ENCODE results near the gene ABI3BP. TPM values are rescaled to one million over a fixed set of nuclear protein-coding genes. Genes with fewer than 3 reads are reported as not detected.
"Not testable (repeated sequence)": the region's sequence is repeated elsewhere in the genome, so short reads cannot be mapped to it uniquely, and the experiment has no call there.

The ABI3BP gene, protein sequence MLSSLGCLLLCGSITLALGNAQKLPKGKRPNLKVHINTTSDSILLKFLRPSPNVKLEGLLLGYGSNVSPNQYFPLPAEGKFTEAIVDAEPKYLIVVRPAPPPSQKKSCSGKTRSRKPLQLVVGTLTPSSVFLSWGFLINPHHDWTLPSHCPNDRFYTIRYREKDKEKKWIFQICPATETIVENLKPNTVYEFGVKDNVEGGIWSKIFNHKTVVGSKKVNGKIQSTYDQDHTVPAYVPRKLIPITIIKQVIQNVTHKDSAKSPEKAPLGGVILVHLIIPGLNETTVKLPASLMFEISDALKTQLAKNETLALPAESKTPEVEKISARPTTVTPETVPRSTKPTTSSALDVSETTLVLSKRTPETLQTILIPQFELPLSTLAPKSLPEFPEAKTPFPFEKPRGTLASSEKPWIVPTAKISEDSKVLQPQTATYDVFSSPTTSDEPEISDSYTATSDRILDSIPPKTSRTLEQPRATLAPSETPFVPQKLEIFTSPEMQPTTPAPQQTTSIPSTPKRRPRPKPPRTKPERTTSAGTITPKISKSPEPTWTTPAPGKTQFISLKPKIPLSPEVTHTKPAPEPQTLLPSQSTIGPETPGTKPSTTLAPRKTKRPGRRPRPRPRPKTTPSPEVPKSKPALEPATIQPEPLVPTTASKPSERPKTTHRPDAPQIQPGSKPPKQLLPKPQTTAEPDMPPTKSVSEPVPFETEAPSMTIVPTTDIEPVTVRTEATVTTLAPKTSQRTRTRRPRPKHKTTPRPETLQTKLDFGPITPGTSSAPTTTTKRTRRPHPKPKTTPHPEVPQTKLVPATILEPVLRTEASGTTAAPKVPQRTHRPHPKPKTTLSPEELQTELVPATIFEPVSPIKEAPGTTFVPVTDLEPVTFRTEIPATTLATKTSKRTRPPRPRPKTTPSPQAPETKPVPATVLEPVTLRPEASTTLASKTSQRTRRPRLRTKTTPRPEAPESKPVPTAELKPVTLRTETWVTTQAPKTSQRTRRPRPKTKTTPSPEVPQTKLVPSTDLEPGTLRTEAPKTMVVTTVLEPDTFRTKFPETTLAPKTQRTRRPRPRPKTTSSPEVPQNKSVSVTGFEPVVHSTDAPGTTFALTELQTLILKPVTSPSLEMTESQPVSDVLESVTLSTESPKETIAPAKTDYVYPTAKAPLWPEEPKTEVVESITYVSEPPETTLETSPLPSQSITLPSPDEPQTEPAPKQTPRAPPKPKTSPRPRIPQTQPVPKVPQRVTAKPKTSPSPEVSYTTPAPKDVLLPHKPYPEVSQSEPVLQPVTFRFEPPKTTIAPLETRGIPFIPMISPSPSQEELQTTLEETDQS (N-terminal part only)
- total RNA-seq, result 28.8 TPM
- long read RNA-seq, partial matches to known transcripts, result 0 of 6 reads
- long read RNA-seq, other reads (novel, unspliced or antisense), result 5 of 6 reads

GRCh38 chr3:100993309-100993708, at the start of gene ABI3BP:
TSS of gene ABI3BP (minus strand) at chr3:100993421. CDS start at chr3:100993384, 37 bp downstream.
- DNase-seq, result peak; percentile 82
- intact Hi-C loops (cut with DNase I), result no loop called here
- peak; percentile 95 for ATAC-seq (ENCODE audit: poor library complexity)

DNA sequence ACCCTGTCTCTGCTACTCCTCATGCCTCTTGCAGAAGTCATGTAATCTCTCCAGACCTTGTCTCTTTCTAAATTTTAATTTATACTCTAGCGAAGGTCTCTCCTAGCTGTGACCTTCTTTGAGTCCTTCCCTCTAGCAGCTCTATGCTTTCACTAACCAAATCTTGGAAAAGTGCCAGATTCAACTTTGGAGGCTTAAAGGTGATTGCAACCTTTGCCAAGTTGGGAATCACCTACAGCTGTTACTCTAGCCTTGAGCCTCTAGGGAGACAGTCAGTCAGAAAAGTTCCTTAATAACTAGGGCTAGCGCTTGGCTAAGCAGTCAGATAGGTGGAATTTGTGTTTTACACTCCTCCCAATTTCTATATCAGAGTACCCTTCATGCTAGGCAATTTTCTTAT, 46.1 kb upstream of the ABI3BP start:
- ATAC-seq (ENCODE audit: poor library complexity) (peak; percentile 59), DNase-seq (no peak)
- intact Hi-C loops (cut with DNase I), result no loop called here

- intact Hi-C loops (cut with DNase I), result no loop called here
- no peak for DNase-seq
- peak; percentile 49 for ATAC-seq (ENCODE audit: poor library complexity)
These were observed 45.7 kb upstream of the ABI3BP start for GRCh38 chr3:101038880-101039279.

DNA sequence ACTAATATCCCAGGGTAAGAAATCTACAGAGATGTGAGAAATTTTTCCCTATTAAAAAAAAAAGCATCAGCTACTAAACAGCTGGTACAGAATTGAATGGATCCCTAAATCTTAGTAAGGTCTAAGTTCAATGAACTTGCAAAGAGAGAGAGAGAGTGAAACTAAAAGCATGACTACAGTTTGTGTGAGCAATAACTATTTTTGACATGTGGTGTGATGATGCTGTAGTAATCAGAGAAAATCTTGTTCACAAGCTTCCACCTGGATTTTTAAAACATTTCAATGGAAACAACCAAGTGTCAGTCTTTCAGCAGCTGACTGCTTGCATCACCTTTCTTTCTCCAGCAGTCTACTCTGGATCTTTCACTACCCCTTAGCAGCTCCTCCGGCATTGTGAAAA, 45.2 kb upstream of the ABI3BP start:
- intact Hi-C loops (cut with DNase I), result no loop called here
- DNase-seq (no peak), ATAC-seq (ENCODE audit: poor library complexity) (no peak)

DNA sequence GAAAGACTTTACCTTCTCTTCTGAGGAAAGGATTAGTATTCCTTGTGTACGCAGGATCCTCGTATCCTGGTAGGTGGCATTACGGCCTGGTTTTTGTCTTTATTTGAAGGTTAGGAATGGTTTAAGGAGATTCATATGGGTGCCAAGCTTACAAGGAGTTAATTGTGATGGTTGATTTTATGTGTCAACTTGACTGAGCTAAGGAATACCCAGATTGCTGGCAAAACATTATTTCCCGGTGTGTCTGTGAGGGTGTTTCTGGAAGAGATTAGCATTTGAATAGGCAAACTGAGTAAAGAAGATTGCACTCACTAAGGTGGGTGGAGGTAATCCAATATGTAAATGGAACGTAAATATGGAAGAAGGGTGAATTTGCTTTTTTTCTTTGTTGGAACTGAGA, 44.4 kb upstream of the ABI3BP start:
- no peak for DNase-seq
- intact Hi-C loops (cut with DNase I), result no loop called here
- ATAC-seq (ENCODE audit: poor library complexity), result no peak

DNA sequence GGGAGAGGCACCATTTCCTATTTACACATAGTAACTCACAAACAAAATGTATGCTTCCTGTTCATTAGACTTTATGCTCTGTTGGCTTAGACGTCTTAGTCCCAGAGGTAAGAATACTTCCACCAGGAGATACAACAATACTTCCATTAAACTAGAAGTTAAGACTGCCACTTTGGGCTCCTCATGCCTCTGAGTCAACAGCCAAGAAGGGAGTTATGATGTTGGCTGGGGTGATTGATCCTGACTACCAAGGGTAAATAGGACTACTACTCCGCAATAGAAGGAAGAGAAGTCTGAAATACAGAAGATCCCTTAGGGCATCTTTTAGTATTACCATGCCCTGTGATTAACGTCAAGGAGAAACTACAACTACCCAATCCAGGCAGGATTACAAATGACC, 43.5 kb upstream of the ABI3BP start:
- DNase-seq (no peak), ATAC-seq (ENCODE audit: poor library complexity) (no peak)
- intact Hi-C loops (cut with DNase I), result no loop called here

DNA sequence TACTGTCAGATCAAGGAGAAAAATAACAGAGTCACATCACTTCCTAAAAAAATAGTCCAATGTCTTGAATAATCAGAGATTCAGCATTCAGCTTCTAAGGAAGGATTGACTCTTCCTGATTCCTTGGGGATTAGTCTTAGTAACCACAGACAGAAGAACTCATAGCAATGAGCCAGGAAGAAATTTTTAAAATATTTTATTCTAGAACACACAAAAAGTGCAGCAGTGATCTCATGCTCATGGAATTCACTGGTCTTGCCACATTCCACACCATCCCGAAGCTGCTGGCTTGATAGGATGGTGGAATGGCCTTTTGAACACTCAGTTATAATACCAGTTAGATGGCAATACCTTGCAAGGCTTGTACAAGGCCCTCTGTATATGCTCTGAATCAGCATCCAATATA, 43.0 kb upstream of the ABI3BP start:
- DNase-seq, result no peak
- intact Hi-C loops (cut with DNase I), result no loop called here

DNA sequence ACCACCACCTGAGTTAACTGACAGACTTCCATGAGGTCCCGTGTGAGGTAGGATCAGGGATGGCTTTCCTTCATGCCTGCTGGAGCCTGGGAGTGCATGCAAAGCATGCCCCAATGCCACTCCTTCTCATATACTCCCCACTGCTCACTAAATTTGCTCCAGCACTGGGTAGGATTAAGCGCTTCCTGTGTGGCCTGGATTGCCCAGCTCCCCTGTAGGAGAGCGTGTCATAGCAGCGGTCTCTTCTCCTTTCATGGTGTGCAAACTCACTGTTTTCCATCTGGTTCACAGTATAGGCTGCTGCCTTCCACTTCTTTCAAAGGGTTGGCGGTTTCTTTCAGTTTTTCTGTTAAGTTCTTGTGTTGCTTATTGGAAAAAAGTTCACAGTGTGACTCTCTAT, 34.1 kb upstream of the ABI3BP start:
- DNase-seq (no peak), ATAC-seq (ENCODE audit: poor library complexity) (no peak)
- intact Hi-C loops (cut with DNase I), result no loop called here

More for the DNA sequence above, 43.0 kb upstream of the ABI3BP start:
- ATAC-seq (ENCODE audit: poor library complexity), result no peak

DNA sequence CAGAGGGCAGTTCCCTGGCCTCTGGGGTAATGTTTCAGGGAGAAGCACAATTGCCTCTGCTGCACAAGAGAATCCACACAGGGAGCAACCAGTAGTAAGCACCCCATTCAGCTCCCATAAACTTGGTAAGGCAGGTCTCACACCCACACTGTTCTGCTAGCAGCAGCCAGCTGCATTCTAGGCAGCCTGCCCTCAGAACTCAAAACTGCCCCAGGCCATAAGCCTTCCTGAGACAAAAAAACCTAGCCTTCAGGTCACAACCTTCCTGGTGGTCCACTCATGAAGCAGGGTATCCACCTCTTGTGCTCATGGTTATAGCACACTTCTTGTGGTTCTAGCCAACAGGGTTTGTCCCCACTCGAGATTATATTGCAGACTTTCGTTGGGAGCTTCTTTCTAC, 33.7 kb upstream of the ABI3BP start:
- no peak for DNase-seq
- intact Hi-C loops (cut with DNase I), result no loop called here
- ATAC-seq (ENCODE audit: poor library complexity), result no peak

DNA sequence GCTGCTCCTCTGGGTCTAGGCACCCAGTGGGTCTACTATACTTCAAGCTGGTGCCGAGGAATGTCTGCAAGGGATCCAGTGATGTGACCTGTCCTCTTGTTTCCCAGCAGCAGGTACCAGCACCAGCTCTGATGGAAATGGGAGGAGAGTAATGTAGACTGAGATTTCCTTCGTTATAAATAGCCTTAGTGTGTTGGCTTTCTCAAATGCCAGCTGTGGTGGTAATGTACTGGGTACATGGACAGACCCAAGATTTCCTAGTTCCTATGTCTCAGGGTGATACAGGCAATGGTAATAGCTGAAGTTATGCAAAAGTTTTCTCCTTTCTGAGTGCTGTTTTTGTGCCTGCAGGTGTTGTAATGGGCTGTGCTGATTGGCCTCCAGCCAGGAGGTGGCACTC, 33.0 kb upstream of the ABI3BP start:
- no peak for DNase-seq
- intact Hi-C loops (cut with DNase I), result no loop called here

DNA sequence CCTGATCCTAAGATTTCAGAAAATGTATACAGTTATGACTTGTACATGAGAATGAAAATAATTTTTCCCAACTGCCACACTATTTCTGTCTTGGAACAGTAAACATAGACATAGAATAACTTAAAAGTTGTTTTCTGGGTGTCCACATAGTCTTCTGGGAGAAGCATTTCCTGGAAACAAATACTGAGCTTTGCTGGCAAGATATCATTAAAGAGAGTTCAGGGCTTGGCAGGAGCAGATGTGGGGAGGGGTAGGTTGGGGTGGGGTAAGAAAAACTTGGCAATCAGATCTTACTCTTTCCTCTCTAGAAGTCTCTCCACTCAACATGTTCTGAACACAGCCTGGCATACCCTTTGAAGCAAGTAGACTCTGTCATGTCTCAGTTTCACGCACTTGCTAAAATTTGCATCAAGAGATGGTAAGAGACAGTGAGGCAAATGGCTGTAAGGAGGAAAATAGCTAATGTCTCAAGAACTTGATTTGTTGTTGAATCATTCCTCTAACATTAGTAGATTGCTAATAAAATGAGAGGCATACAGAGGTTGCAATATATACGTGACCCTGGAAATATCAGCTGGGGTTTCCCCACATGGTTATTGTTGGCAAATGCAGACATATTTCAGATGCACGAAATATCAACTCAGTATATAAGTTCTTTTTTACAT, 27.3 kb upstream of the ABI3BP start:
- ATAC-seq (ENCODE audit: poor library complexity), result no peak
- intact Hi-C loops (cut with DNase I), result no loop called here
- DNase-seq, result no peak

More for the DNA sequence above, 33.0 kb upstream of the ABI3BP start:
- ATAC-seq (ENCODE audit: poor library complexity), result peak; percentile 43

DNA sequence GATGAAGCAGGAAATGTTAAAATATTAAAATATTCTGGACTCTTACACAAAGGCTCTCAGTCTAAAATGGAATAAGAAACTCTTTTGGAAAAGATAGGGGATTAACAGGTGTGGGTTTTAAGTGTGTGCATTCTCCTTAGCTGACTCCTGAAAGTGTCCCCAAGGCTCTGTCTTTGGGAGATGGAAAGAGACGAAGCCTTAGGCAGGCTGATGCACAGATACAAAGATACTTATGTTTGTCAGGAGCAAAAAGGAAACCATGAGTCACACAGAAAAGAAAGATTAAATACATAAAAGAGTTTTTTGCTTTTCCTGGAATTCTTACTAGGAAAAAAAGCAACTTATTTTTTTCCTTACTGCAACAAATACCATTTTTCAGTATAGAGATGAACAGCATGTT, 23.8 kb upstream of the ABI3BP start:
- ATAC-seq (ENCODE audit: poor library complexity) (no peak), DNase-seq (no peak)
- intact Hi-C loops (cut with DNase I), result no loop called here

DNA sequence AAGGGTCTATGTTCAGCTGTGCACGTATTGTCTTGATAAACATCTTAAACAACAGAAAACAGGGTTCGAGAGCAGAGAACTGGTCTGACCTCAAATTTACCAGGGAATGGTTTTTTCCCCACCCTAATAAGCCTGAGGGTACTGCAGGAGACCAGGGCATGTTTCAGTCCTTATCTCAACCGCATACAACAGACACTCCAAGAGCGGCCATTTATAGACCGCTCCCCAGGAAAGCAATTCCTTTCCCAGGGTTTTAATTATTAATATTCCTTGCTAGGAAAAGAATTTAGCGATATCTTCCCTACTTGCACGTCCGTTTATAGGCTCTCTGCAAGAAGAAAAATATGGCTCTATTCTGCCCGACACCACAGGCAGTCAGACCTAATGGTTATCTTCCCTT, 19.1 kb upstream of the ABI3BP start:
- ATAC-seq (ENCODE audit: poor library complexity); intact Hi-C loops (cut with DNase I): not testable (repeated sequence)

GRCh38 chr3:101011136-101011535, 17.9 kb upstream of the ABI3BP start:
- intact Hi-C loops (cut with DNase I), result no loop called here
- ATAC-seq (ENCODE audit: poor library complexity) (no peak), DNase-seq (no peak)

More for the DNA sequence above, 19.1 kb upstream of the ABI3BP start:
- DNase-seq, result not testable (repeated sequence)

DNA sequence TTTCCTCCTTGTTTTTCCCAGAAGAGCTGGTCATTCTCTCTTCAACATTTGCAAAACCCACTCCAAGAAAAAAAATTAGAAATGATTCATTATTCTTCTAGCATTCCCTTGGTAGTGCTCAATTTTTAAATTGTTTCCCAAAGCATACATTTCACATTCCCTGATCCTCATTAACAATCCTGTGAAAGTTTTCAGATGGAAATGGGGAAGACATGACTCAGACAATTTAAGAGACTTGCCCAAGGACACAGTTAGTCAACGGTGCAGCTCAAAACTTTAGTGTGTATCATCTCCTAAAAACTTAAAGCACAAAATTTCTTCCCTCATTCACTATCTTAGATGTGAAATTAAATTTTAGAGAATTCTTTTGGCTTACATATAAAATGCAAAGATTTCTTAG, 17.1 kb upstream of the ABI3BP start:
- DNase-seq (no peak), ATAC-seq (ENCODE audit: poor library complexity) (no peak)
- intact Hi-C loops (cut with DNase I), result no loop called here

DNA sequence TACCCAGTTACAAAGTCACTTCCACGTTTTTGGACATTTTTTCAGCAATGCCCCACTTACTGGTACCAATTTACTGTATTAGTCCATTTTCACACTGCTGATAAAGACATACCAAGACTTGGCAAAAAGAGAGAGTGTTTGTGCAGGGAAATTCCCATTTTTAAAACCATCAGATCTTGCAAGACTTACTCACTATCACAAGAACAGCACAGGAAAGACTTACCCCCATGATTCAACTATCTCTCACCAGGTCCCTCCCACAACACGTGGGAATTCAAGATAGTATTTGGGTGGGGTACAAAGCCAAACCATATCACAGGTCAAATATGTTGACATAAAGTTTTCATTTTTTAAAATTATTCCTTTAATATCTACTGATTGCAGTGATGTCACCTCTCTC, 16.2 kb upstream of the ABI3BP start:
- intact Hi-C loops (cut with DNase I), result no loop called here
- DNase-seq (no peak), ATAC-seq (ENCODE audit: poor library complexity) (no peak)

DNA sequence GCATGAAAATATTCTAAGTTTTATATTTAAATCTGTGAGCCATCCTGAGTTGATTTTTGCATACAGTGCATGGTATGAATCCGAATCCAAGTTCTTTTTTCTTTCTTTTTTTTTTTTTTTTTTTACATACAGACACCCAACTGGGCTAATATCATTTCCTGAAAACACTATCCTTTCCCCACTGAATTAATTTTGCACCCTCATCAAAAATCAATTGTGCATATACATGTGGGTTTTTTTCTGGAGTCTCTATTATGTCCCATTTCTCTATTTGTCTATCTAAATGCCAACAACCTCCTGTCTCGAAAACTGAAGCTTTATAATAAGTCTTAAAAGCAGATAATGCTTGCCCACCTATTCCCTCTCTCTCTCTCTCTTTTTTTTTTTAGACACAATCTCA, 5.9 kb upstream of the ABI3BP start:
- ATAC-seq (ENCODE audit: poor library complexity) (no peak), DNase-seq (no peak)
- intact Hi-C loops (cut with DNase I), result no loop called here

GRCh38 chr3:100994809-100995208, 1.6 kb upstream of the ABI3BP start:
- DNase-seq (no peak), ATAC-seq (ENCODE audit: poor library complexity) (peak; percentile 23)
- intact Hi-C loops (cut with DNase I), result no loop called here

Data from Right ventricle myocardium superior (tissue), 1 donor.